ENCODE data around the gene HOXD9. TPM values are rescaled to one million over a fixed set of nuclear protein-coding genes. Genes with fewer than 3 reads are reported as not detected.

Gene HOXD9
- total RNA-seq, 1 experiment from 2014 or later = not detected

GRCh38 chr2:176136374-176137251, 14.1 kb downstream of the HOXD9 start:
- DNase-seq (ENCODE audit: low spot score) (peak; percentile 51), ATAC-seq (peak; percentile 11)
- Mint-ChIP-seq H3K9me3 (no peaks in the 10 kb centered on the region), H3K27me3 (ENCODE audit: low read depth) (peaks cover 98% of the 10 kb centered on the region), H3K4me1 (peaks cover 20% of the 10 kb centered on the region), H3K4me3 (peak overlapping the region; percentile 64), H3K27ac (no peak overlapping the region), H3K36me3 (0 out of 2 replicates have a peak, but pooled peaks cover 2% of the 10 kb centered on the region)
- ChIA-PET CTCF (interaction anchor here (0.6 to 2.3 kb wide), 14 partner anchors 8 to 516 kb away, joined by 3 to 11 read pairs (median 4); no protein-coding TSS in a partner anchor), POLR2A (no interaction called here)
- TF ChIP-seq, protein P1, sequence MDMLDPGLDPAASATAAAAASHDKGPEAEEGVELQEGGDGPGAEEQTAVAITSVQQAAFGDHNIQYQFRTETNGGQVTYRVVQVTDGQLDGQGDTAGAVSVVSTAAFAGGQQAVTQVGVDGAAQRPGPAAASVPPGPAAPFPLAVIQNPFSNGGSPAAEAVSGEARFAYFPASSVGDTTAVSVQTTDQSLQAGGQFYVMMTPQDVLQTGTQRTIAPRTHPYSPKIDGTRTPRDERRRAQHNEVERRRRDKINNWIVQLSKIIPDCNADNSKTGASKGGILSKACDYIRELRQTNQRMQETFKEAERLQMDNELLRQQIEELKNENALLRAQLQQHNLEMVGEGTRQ (CRISPR knock-in tag; IDR thresholded peaks at IDR 0.05) = peak; percentile 50
- TF ChIP-seq PRDM15 (CRISPR knock-in tag; IDR thresholded peaks at IDR 0.05) = no peak

DNA sequence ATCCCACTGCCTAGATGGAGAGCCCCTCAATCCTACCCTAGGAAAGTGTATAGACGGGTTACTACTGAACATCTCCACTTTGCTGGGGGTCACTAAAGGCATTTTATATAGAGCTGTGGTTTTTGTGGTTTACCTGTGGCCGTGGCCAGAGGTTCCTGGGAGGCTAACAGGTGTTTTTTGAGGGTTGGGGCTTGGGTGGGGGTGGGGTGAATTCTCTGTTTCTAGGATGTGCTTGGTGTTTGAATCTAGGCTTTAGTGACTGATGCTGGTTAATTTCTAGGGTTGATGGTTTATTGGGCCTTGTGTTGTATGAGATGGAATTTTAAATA, 14.7 kb downstream of the HOXD9 start:
- Mint-ChIP-seq H3K9me3 (no peaks in the 10 kb centered on the region), H3K27ac (no peak overlapping the region), H3K4me1 (peaks cover 20% of the 10 kb centered on the region), H3K36me3 (0 out of 2 replicates have a peak, but pooled peaks cover 2% of the 10 kb centered on the region), H3K4me3 (peak overlapping the region; percentile 52), H3K27me3 (ENCODE audit: low read depth) (peaks cover 98% of the 10 kb centered on the region)
- ChIA-PET CTCF (interaction anchor here (0.6 to 2.3 kb wide), 8 partner anchors 10 to 515 kb away, joined by 3 to 11 read pairs (median 4); no protein-coding TSS in a partner anchor), POLR2A (no interaction called here)
- DNase-seq (ENCODE audit: low spot score) (no peak), ATAC-seq (no peak)
- no peak for TF ChIP-seq NFYB (CRISPR knock-in tag; conservative IDR thresholded peaks at IDR 0.05; ENCODE audit: low read depth)
- no peak for TF ChIP-seq TCF7 (CRISPR knock-in tag; IDR thresholded peaks at IDR 0.05; ENCODE audit: low read depth)
- TF ChIP-seq SOX15 (CRISPR knock-in tag; IDR thresholded peaks at IDR 0.05) = no peak
- TF ChIP-seq, protein P2, sequence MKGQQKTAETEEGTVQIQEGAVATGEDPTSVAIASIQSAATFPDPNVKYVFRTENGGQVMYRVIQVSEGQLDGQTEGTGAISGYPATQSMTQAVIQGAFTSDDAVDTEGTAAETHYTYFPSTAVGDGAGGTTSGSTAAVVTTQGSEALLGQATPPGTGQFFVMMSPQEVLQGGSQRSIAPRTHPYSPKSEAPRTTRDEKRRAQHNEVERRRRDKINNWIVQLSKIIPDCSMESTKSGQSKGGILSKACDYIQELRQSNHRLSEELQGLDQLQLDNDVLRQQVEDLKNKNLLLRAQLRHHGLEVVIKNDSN (CRISPR knock-in tag; IDR thresholded peaks at IDR 0.05) = no peak
- TF ChIP-seq, protein P3, sequence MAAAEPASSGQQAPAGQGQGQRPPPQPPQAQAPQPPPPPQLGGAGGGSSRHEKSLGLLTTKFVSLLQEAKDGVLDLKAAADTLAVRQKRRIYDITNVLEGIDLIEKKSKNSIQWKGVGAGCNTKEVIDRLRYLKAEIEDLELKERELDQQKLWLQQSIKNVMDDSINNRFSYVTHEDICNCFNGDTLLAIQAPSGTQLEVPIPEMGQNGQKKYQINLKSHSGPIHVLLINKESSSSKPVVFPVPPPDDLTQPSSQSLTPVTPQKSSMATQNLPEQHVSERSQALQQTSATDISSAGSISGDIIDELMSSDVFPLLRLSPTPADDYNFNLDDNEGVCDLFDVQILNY (CRISPR knock-in tag; IDR thresholded peaks at IDR 0.05) = no peak
- TF ChIP-seq, protein P4, sequence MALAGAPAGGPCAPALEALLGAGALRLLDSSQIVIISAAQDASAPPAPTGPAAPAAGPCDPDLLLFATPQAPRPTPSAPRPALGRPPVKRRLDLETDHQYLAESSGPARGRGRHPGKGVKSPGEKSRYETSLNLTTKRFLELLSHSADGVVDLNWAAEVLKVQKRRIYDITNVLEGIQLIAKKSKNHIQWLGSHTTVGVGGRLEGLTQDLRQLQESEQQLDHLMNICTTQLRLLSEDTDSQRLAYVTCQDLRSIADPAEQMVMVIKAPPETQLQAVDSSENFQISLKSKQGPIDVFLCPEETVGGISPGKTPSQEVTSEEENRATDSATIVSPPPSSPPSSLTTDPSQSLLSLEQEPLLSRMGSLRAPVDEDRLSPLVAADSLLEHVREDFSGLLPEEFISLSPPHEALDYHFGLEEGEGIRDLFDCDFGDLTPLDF (CRISPR knock-in tag; IDR thresholded peaks at IDR 0.05) = no peak
- no peak for TF ChIP-seq FOXP4 (CRISPR knock-in tag; IDR thresholded peaks at IDR 0.05)
- TF ChIP-seq ZNF281 (CRISPR knock-in tag; IDR thresholded peaks at IDR 0.05) = no peak
- TF ChIP-seq ESRRA (CRISPR knock-in tag; IDR thresholded peaks at IDR 0.05; ENCODE audit: borderline replicate concordance) = no peak
- TF ChIP-seq, protein P5, sequence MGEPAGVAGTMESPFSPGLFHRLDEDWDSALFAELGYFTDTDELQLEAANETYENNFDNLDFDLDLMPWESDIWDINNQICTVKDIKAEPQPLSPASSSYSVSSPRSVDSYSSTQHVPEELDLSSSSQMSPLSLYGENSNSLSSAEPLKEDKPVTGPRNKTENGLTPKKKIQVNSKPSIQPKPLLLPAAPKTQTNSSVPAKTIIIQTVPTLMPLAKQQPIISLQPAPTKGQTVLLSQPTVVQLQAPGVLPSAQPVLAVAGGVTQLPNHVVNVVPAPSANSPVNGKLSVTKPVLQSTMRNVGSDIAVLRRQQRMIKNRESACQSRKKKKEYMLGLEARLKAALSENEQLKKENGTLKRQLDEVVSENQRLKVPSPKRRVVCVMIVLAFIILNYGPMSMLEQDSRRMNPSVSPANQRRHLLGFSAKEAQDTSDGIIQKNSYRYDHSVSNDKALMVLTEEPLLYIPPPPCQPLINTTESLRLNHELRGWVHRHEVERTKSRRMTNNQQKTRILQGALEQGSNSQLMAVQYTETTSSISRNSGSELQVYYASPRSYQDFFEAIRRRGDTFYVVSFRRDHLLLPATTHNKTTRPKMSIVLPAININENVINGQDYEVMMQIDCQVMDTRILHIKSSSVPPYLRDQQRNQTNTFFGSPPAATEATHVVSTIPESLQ (CRISPR knock-in tag; IDR thresholded peaks at IDR 0.05) = no peak
- no peak for TF ChIP-seq MYBL2 (CRISPR knock-in tag; IDR thresholded peaks at IDR 0.05)
- TF ChIP-seq, protein P6, sequence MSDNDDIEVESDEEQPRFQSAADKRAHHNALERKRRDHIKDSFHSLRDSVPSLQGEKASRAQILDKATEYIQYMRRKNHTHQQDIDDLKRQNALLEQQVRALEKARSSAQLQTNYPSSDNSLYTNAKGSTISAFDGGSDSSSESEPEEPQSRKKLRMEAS (CRISPR knock-in tag; IDR thresholded peaks at IDR 0.05) = no peak
- no peak for TF ChIP-seq ZNF512 (CRISPR knock-in tag; IDR thresholded peaks at IDR 0.05; ENCODE audit: borderline replicate concordance)

All from WTC11 (cell line).